HG03097 (cell line): ENCODE data around the gene NBL1.

ENCODE experiments used
- ATAC-seq: cut with Tn5 transposase; IDR thresholded peaks from one replicate; pipeline ENCODE4 v1.9.1; 2021; ENCODE audit not compliant: unreplicated experiment, low FRiP score

Gene NBL1

DNA sequence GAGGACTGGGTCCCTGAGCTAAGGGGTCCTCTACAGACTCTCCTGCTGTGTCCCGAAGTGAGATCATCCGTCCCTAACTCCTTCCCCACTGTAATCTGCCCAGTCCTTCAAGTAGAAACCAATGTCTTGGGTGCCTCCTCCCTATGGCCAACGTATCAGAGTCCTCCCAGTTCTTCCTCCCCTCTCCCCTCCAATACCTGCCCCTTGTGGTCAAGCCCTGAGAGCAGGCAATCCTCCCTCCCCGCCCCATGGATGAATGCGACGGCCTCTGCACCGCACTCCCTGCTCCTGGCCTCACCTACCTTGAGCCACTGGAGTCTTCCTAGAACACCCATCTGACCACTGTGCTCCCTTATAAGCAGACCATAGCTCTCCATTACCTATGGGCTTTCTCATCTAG lies 51.7 kb downstream of the NBL1 start:
- ATAC-seq, result no peak

- no peak for ATAC-seq
These were observed 52.7 kb downstream of the NBL1 start for GRCh38 chr1:19696820-19697219.

GRCh38 chr1:19698181-19698580 lies 54.1 kb downstream of the NBL1 start:
- ATAC-seq, result no peak

GRCh38 chr1:19700079-19700777 lies 56.1 kb downstream of the NBL1 start:
- no peak for ATAC-seq

DNA sequence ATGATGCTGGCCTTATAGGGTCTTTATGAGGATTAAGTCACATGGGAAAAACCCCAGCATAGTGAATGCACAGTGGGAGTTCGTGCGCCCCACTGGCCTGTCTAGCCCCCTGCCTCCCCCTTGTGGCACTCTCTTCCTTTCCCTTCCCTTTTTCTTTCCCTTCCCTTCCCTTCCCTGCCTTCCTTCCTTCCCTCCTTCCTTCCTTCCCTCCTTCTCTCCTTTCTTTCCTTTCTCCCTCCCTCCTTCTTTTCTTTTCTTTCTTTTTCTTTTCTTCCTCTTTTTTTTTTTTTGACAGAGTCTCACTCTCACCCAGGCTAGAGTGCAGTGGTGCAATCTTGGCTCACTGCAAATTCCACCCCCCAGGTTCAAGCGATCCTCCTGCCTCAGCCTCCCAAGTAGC lies 59.2 kb downstream of the NBL1 start:
- ATAC-seq, result no peak

DNA sequence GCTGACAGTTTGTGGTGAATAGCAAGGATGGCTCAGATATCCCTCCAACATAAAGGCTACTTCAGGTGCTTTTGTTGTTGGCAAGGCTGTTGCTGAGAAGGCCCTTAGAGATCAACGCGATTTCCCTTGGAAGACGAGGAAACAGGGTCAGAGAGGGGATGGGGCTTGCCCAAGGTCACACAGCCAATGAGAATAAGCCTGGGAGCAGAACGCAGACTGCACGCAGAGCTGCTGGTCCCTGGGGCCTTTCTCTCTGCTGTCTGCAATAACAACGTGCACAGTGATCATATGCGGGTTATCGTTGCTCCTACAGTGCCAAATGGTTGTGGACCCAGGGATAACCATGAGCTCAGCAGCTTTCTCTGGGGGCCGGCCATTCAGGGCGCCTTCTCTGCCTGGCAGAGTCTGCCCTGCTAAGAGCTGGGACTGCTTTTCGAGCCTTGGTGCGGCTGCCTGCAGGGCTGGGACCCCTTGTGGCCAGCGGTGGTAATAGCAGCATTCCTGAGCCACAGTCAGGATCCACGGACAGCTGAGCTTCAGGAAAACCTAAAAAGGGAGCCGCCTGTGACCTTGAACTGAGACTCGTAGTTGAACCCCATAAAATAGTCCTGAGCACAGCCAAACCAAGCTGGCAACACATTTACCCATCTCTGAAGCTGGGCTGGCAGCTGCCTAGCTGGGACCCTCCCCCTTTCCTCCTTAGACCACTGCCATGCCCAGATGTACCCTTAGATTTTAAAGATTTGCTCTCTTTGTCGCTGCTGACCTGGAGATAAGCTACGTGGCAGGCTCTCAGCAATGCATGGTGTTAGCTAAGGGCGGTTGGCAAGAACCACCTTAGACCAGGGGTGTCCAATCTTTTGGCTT lies 60.4 kb downstream of the NBL1 start:
- no peak for ATAC-seq

GRCh38 chr1:19705464-19705863 lies 61.4 kb downstream of the NBL1 start:
- ATAC-seq, result no peak

DNA sequence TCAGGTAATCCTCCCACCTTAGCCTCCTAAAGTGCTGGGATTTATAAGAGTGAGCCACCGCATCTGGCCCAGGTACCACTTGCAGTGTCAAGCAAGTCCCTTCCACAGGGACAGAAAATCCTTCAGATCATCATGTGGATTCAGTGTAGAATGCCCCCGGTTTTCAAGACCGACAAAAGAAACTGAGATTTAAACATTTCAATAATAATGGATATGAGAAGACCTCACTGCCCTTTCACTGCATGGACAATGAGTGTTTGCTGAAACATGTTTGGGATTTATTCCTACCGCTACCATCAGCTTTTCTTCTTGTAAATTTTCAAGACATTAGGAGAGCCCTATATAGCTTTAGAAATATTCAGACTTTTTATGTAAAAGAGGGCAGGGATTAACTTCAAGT lies 62.0 kb downstream of the NBL1 start:
- no peak for ATAC-seq
